SJSA1 (cell line): Measurements from ENCODE around the gene SAYSD1. TPM values are rescaled to one million over a fixed set of nuclear protein-coding genes. Genes with fewer than 3 reads are reported as not detected.

Source experiments
- DNase-seq, 2 experiments: peaks; one replicate each; pipeline ENCODE4 v3.0.0-alpha.2; 2015 to 2020; ENCODE audit warnings: low spot score in 2 of 2, low read depth in 1 of 2
- H3K27ac ChIP-seq: fragments of 250-450 bp; sonication (Bioruptor Pico); 2 replicates; pipeline ENCODE4 v1.5.1; 2020; ENCODE audit warnings: mild to moderate bottlenecking, moderate library complexity
- H3K27me3 ChIP-seq: fragments of 250-450 bp; sonication (Bioruptor Pico); replicated peaks from 2 replicates; pipeline ENCODE4 v1.5.1; 2020; ENCODE audit warnings: mild to moderate bottlenecking, moderate library complexity
- H3K36me3 ChIP-seq: fragments of 250-450 bp; sonication (Bioruptor Pico); 2 replicates; pipeline ENCODE4 v1.5.1; 2020; ENCODE audit warnings: mild to moderate bottlenecking
- H3K4me1 ChIP-seq: fragments of 250-450 bp; sonication (Bioruptor Pico); replicated peaks from 2 replicates; pipeline ENCODE4 v1.6.1; 2021; ENCODE audit warnings: mild to moderate bottlenecking
- H3K4me3 ChIP-seq: fragments of 250-450 bp; sonication (Bioruptor Pico); 2 replicates; pipeline ENCODE4 v1.5.1; 2020; ENCODE audit warnings: mild to moderate bottlenecking
- H3K9me3 ChIP-seq: fragments of 250-450 bp; sonication (Bioruptor Pico); replicated peaks from 2 replicates; pipeline ENCODE4 v1.5.1; 2020; ENCODE audit warnings: mild to moderate bottlenecking
- total RNA-seq: library from RNA; depleted of rRNA; stranded (reverse); fragments of >200 nt; shearing (Covaris generic); gene quantifications from 2 replicates; pipeline ENCODE4 v1.2.3, GENCODE V29; 2014; rRNA removed

The SAYSD1 gene
- total RNA-seq, 1 experiment from 2014 or later = 15.8 TPM

- Histone ChIP-seq H3K4me1 (no peaks in the 10 kb centered on the region), H3K9me3 (no peaks in the 10 kb centered on the region), H3K36me3 (no peaks in the 10 kb centered on the region), H3K4me3 (no peak overlapping the region), H3K27me3 (peaks cover 5% of the 10 kb centered on the region; the same call in 1 of the 2 replicates), H3K27ac (no peak overlapping the region)
- no peak for DNase-seq
Measured at GRCh38 chr6:39054577-39055142, 60.3 kb downstream of the SAYSD1 start.

Other genes with a start within 250 kb of the SAYSD1 start
- gene GLP1R, start 66.4 kb downstream of the SAYSD1 start, total RNA-seq = not detected in 2 replicates
- gene KCNK5, start 114.3 kb upstream of the SAYSD1 start, total RNA-seq = not detected in 2 replicates
- not detected in 2 replicates for gene KCNK17, start 199.2 kb upstream of the SAYSD1 start, total RNA-seq
- not detected in 2 replicates for gene KCNK16, start 207.5 kb upstream of the SAYSD1 start, total RNA-seq